HEK293 (cell line): ENCODE measurements around the gene CDK4.

Experiments used
- GFI1B ChIP-seq: fragments of 450-650 bp; formaldehyde crosslinking; IDR thresholded peaks from 2 replicates; pipeline ENCODE4 v1.5.1; 2016; ENCODE audit warnings: missing biosample characterization, missing genetic modification characterization
- GLIS1 ChIP-seq: fragments of 450-650 bp; formaldehyde crosslinking; IDR thresholded peaks from 2 replicates; pipeline ENCODE4 v1.5.1; 2016; ENCODE audit warnings: missing biosample characterization, missing genetic modification characterization
- HOXA7 ChIP-seq: sonication (generic); formaldehyde crosslinking; IDR thresholded peaks from 2 replicates; pipeline ENCODE4 v1.8.1; 2022; ENCODE audit warnings: missing genetic modification reagents, borderline replicate concordance
- HOXD13 ChIP-seq: sonication (generic); formaldehyde crosslinking; IDR thresholded peaks from 2 replicates; pipeline ENCODE4 v1.8.0; 2022; ENCODE audit warnings: missing genetic modification reagents, borderline replicate concordance
- KLF9 ChIP-seq: fragments of 450-650 bp; formaldehyde crosslinking; IDR thresholded peaks from 2 replicates; pipeline ENCODE4 v1.5.1; 2016; ENCODE audit warnings: missing biosample characterization, missing genetic modification characterization, low read depth
- MEIS1 ChIP-seq: sonication (generic); formaldehyde crosslinking; IDR thresholded peaks from 2 replicates; pipeline ENCODE4 v1.8.1; 2022; ENCODE audit warnings: missing genetic modification reagents, mild to moderate bottlenecking, borderline replicate concordance
- PRDM6 ChIP-seq: fragments of 450-650 bp; formaldehyde crosslinking; IDR thresholded peaks from 2 replicates; pipeline ENCODE4 v1.5.1; 2017; ENCODE audit warnings: missing biosample characterization, missing genetic modification characterization
- SCRT1 ChIP-seq: fragments of 450-650 bp; formaldehyde crosslinking; IDR thresholded peaks from 2 replicates; pipeline ENCODE4 v1.5.1; 2016; ENCODE audit warnings: missing biosample characterization, missing genetic modification characterization, borderline replicate concordance
- SCRT2 ChIP-seq: fragments of 450-650 bp; formaldehyde crosslinking; IDR thresholded peaks from 2 replicates; pipeline ENCODE4 v1.5.1; 2016; ENCODE audit warnings: missing biosample characterization, missing genetic modification characterization
- ZBTB44 ChIP-seq: fragments of 450-650 bp; IDR thresholded peaks from 2 replicates; pipeline ENCODE4 v1.5.1; 2018; ENCODE audit warnings: missing biosample characterization, mild to moderate bottlenecking, missing genetic modification characterization
- ZBTB48 ChIP-seq: fragments of 450-650 bp; formaldehyde crosslinking; IDR thresholded peaks from 2 replicates; pipeline ENCODE4 v1.5.1; 2016; ENCODE audit warnings: missing biosample characterization, missing genetic modification characterization
- ZNF112 ChIP-seq: fragments of 450-650 bp; formaldehyde crosslinking; IDR thresholded peaks from 2 replicates; pipeline ENCODE4 v1.5.0; 2017; ENCODE audit warnings: missing biosample characterization, missing genetic modification characterization
- ZNF132 ChIP-seq: fragments of 450-650 bp; formaldehyde crosslinking; IDR thresholded peaks from 2 replicates; pipeline ENCODE4 v1.5.1; 2017; ENCODE audit warnings: missing biosample characterization, missing genetic modification characterization, borderline replicate concordance
- ZNF2 ChIP-seq: fragments of 450-650 bp; formaldehyde crosslinking; IDR thresholded peaks from 2 replicates; pipeline ENCODE4 v1.5.1; 2016; ENCODE audit warnings: missing biosample characterization, missing genetic modification characterization
- ZNF248 ChIP-seq: fragments of 450-650 bp; formaldehyde crosslinking; IDR thresholded peaks from 2 replicates; pipeline ENCODE4 v1.5.1; 2017; ENCODE audit warnings: missing biosample characterization, missing genetic modification characterization
- ZNF354C ChIP-seq: fragments of 450-650 bp; formaldehyde crosslinking; IDR thresholded peaks from 2 replicates; pipeline ENCODE4 v1.5.1; 2016; ENCODE audit warnings: missing biosample characterization, missing genetic modification characterization, low read depth, borderline replicate concordance
- ZNF37A ChIP-seq: fragments of 450-650 bp; IDR thresholded peaks from 2 replicates; pipeline ENCODE4 v1.5.1; 2018; ENCODE audit warnings: missing biosample characterization, missing genetic modification characterization
- ZNF473 ChIP-seq: fragments of 450-650 bp; formaldehyde crosslinking; IDR thresholded peaks from 2 replicates; pipeline ENCODE4 v1.5.1; 2017; ENCODE audit warnings: missing biosample characterization, missing genetic modification characterization
- ZNF544 ChIP-seq: fragments of 450-650 bp; formaldehyde crosslinking; IDR thresholded peaks from 2 replicates; pipeline ENCODE4 v1.5.0; 2017; ENCODE audit warnings: missing biosample characterization, missing genetic modification characterization
- ZNF555 ChIP-seq: fragments of 450-650 bp; formaldehyde crosslinking; conservative IDR thresholded peaks from 2 replicates; pipeline ENCODE4 v1.5.1; 2017; ENCODE audit warnings: missing biosample characterization, mild to moderate bottlenecking, missing genetic modification characterization, inconsistent platforms
- ZNF624 ChIP-seq: fragments of 450-650 bp; formaldehyde crosslinking; IDR thresholded peaks from 2 replicates; pipeline ENCODE4 v1.5.1; 2017; ENCODE audit warnings: missing biosample characterization, missing genetic modification characterization
- ZNF629 ChIP-seq: fragments of 450-650 bp; formaldehyde crosslinking; IDR thresholded peaks from 2 replicates; pipeline ENCODE4 v1.5.1; 2017; ENCODE audit warnings: missing biosample characterization, missing genetic modification characterization
- ZNF677 ChIP-seq: fragments of 450-650 bp; IDR thresholded peaks from 2 replicates; pipeline ENCODE4 v1.5.0; 2018; ENCODE audit warnings: missing biosample characterization, mild to moderate bottlenecking, missing genetic modification characterization, moderate library complexity
- ZNF701 ChIP-seq: fragments of 450-650 bp; formaldehyde crosslinking; IDR thresholded peaks from 2 replicates; pipeline ENCODE4 v1.5.1; 2016; ENCODE audit warnings: missing biosample characterization, missing genetic modification characterization
- ZNF707 ChIP-seq: fragments of 450-650 bp; formaldehyde crosslinking; IDR thresholded peaks from 2 replicates; pipeline ENCODE4 v1.5.1; 2016; ENCODE audit warnings: missing biosample characterization, missing genetic modification characterization
- ZNF830 ChIP-seq: fragments of 450-650 bp; IDR thresholded peaks from 2 replicates; pipeline ENCODE4 v1.5.0; 2018; ENCODE audit warnings: missing biosample characterization, missing genetic modification characterization, low read depth, mild to moderate bottlenecking, moderate library complexity
- ZSCAN16 ChIP-seq: fragments of 450-650 bp; formaldehyde crosslinking; IDR thresholded peaks from 2 replicates; pipeline ENCODE4 v1.5.1; 2016; ENCODE audit warnings: missing biosample characterization, missing genetic modification characterization
- ZSCAN5A ChIP-seq: fragments of 450-650 bp; formaldehyde crosslinking; IDR thresholded peaks from 2 replicates; pipeline ENCODE4 v1.5.1; 2016; ENCODE audit warnings: missing biosample characterization, missing genetic modification characterization
- TF ChIP-seq, protein P1 (sequence below): fragments of 450-650 bp; formaldehyde crosslinking; IDR thresholded peaks from 2 replicates; pipeline ENCODE4 v1.5.1; 2016; ENCODE audit warnings: missing biosample characterization, missing genetic modification characterization
- TF ChIP-seq, protein P2 (sequence below): fragments of 450-650 bp; formaldehyde crosslinking; IDR thresholded peaks from 2 replicates; pipeline ENCODE4 v1.5.1; 2016; ENCODE audit warnings: missing biosample characterization, missing genetic modification characterization

The CDK4 gene

GRCh38 chr12:57751788-57752667 is at the start of gene CDK4 (continued):
- TF ChIP-seq ZSCAN5A (tag by site-specific recombination) (no peak), ZNF701 (no peak), ZNF544 (tag by site-specific recombination) (no peak), ZNF629 (peak; percentile 84), ZNF555 (tag by site-specific recombination) (no peak), PRDM6 (no peak; the same call in 1 of the 2 replicates), ZNF112 (tag by site-specific recombination) (no peak), GFI1B (tag by site-specific recombination) (no peak), SCRT2 (tag by site-specific recombination) (peak; percentile 87), KLF9 (tag by site-specific recombination) (peak; percentile 98), ZNF707 (tag by site-specific recombination) (no peak), ZNF2 (peak; percentile 79), MEIS1 (CRISPR knock-in tag) (no peak), HOXA7 (CRISPR knock-in tag) (no peak), HOXD13 (CRISPR knock-in tag) (no peak), ZBTB44 (no peak; the same call in 1 of the 2 replicates), ZNF37A (no peak), ZNF248 (tag by site-specific recombination) (no peak), ZNF624 (tag by site-specific recombination) (no peak), ZNF830 (no peak), ZNF473 (no peak), ZNF132 (tag by site-specific recombination) (no peak), ZBTB48 (tag by site-specific recombination) (0 out of 2 replicates have a peak, but pooled peaks have one; percentile 47), SCRT1 (no peak), GLIS1 (tag by site-specific recombination) (peak; percentile 99), ZNF677 (no peak), ZSCAN16 (no peak), ZNF354C (no peak)
- TF ChIP-seq, protein P1, sequence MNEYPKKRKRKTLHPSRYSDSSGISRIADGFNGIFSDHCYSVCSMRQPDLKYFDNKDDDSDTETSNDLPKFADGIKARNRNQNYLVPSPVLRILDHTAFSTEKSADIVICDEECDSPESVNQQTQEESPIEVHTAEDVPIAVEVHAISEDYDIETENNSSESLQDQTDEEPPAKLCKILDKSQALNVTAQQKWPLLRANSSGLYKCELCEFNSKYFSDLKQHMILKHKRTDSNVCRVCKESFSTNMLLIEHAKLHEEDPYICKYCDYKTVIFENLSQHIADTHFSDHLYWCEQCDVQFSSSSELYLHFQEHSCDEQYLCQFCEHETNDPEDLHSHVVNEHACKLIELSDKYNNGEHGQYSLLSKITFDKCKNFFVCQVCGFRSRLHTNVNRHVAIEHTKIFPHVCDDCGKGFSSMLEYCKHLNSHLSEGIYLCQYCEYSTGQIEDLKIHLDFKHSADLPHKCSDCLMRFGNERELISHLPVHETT (tag by site-specific recombination): 0 out of 2 replicates have a peak, but pooled peaks have one; percentile 46
- TF ChIP-seq, protein P2, sequence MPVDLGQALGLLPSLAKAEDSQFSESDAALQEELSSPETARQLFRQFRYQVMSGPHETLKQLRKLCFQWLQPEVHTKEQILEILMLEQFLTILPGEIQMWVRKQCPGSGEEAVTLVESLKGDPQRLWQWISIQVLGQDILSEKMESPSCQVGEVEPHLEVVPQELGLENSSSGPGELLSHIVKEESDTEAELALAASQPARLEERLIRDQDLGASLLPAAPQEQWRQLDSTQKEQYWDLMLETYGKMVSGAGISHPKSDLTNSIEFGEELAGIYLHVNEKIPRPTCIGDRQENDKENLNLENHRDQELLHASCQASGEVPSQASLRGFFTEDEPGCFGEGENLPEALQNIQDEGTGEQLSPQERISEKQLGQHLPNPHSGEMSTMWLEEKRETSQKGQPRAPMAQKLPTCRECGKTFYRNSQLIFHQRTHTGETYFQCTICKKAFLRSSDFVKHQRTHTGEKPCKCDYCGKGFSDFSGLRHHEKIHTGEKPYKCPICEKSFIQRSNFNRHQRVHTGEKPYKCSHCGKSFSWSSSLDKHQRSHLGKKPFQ: no peak
